Peyer's patch (tissue), 4 donors: ENCODE measurements around the gene TMEM256.

Experiments
- CTCF ChIP-seq, 6 experiments: fragments of 450-650 bp in 4 of 6; fragments of 200-600 bp in 2 of 6; sonication (generic) in 1 of 6; IDR thresholded peaks; one replicate each; pipeline ENCODE4 v1.5.1; 2017 to 2019; ENCODE audit warnings: antibody characterized with exemption in 6 of 6, mild to moderate bottlenecking in 3 of 6, moderate library complexity in 1 of 6
- POLR2A ChIP-seq, 2 donors: fragments of 450-650 bp; IDR thresholded peaks; one replicate each; pipeline ENCODE4 v1.5.1; 2017; ENCODE audit warnings: antibody characterized with exemption in 2 of 2, mild to moderate bottlenecking in 2 of 2, moderate library complexity in 2 of 2

- no peak for TF ChIP-seq CTCF (IDR thresholded peaks at IDR 0.05)
- TF ChIP-seq POLR2A (IDR thresholded peaks at IDR 0.05), result no peak
Measured at GRCh38 chr17:7437950-7438614, 34.2 kb upstream of the TMEM256 start.
